Measurements from ENCODE around the gene TLDC2. TPM values are rescaled to one million over a fixed set of nuclear protein-coding genes. Genes with fewer than 3 reads are reported as not detected.
A peak's percentile ranks its signal among the peaks of the same experiment; 100 is the strongest.

TLDC2 gene
- total RNA-seq, 1 experiment from 2014 or later = 0.32 TPM

- no peak for TF ChIP-seq CTCF (IDR thresholded peaks at IDR 0.05 in 2 of 3, conservative IDR thresholded peaks at IDR 0.05 in 1 of 3; ENCODE audit: borderline replicate concordance in 1 of 3, insufficient read depth in 1 of 3, low read depth in 2 of 3, low read length in 2 of 3)
- TF ChIP-seq ZBTB33 (IDR thresholded peaks at IDR 0.05; ENCODE audit: extremely low read depth, insufficient replicate concordance, low read length) = no peak
These were observed 8.1 kb downstream of the TLDC2 start (continued) for GRCh38 chr20:36883977-36884535.

- no peaks in the 10 kb centered on the region for H3K9me3 ChIP-seq (ENCODE audit: control insufficient read depth in 1 of 2, insufficient read depth in 1 of 2, low read depth in 1 of 2, low read length in 2 of 2)
- H3K36me3 ChIP-seq (ENCODE audit: control insufficient read depth in 1 of 2, insufficient read depth in 2 of 2, low read length in 2 of 2) = no peaks in the 10 kb centered on the region
- no peak overlapping the region for H3K4me2 ChIP-seq (ENCODE audit: low read length)
- ATAC-seq = no peak
- no TSS peak for BruUV-seq (replicated peaks)
- no peaks in the 10 kb centered on the region for H3K79me2 ChIP-seq (ENCODE audit: insufficient read depth, low read length)
- intact Hi-C loops (cut with micrococcal nuclease) = loop anchor here (1.0 to 10.0 kb wide), 3 partner anchors 77 to 271 kb away; no protein-coding TSS in a partner anchor
- H3K4me1 ChIP-seq (ENCODE audit: control insufficient read depth in 1 of 2, insufficient read depth in 2 of 2, low read length in 2 of 2) = peaks cover 13 to 24% of the 10 kb centered on the region in 2 experiments
- no peak overlapping the region for H3K4me3 ChIP-seq (replicated peaks in 1 of 2; ENCODE audit: low read depth in 1 of 2, low read length in 2 of 2)
- no peak overlapping the region for H3K27ac ChIP-seq (ENCODE audit: low read depth, low read length)
- ChIA-PET RAD21 (ENCODE audit: low non-redundant PET in 1 of 2, low total read pairs in 2 of 2, uncharacterized antibody in 2 of 2, unreplicated experiment in 2 of 2) (no interaction called here), CTCF (interaction anchor here (0.6 to 1.8 kb wide), 3 partner anchors 75 to 131 kb away, joined by 3 to 5 read pairs (median 5); no protein-coding TSS in a partner anchor), POLR2A (no interaction called here)
- no peaks in the 10 kb centered on the region for H4K20me1 ChIP-seq (ENCODE audit: insufficient read depth)
- no peak overlapping the region for H3K9ac ChIP-seq (ENCODE audit: low read length)
- TF ChIP-seq RAD21 (IDR thresholded peaks at IDR 0.05; ENCODE audit: low read depth) (peak; percentile 45; the same call in 1 of the 2 replicates), CTCF (IDR thresholded peaks at IDR 0.05 in 2 of 3, conservative IDR thresholded peaks at IDR 0.05 in 1 of 3; ENCODE audit: borderline replicate concordance in 1 of 3, insufficient read depth in 1 of 3, low read depth in 2 of 3, low read length in 2 of 3) (peak; percentile 23 to 36 (median 26); a peak in 2 of 6 replicates), SRF (IDR thresholded peaks at IDR 0.05; ENCODE audit: low read depth) (no peak)
- H3K9me2 ChIP-seq (ENCODE audit: insufficient read depth) = no peaks in the 10 kb centered on the region
- H2AFZ ChIP-seq (ENCODE audit: low read depth, low read length, poor library complexity, severe bottlenecking) = no peak overlapping the region
- no peaks in the 10 kb centered on the region for H3K27me3 ChIP-seq (ENCODE audit: insufficient read depth, low read length)
- no peak for DNase-seq (ENCODE audit: low read depth, low spot score)
These were observed 9.4 kb downstream of the TLDC2 start for GRCh38 chr20:36885356-36885755.
